Breast epithelium (tissue), 4 donors: ENCODE measurements around the gene NAIF1. TPM values are rescaled to one million over a fixed set of nuclear protein-coding genes. Genes with fewer than 3 reads are reported as not detected.

Experiments
- DNase-seq, 2 donors: peaks; one replicate each; pipeline ENCODE4 v3.0.0-alpha.2; 2019; ENCODE audit warnings: low spot score in 2 of 2
- H3K27ac ChIP-seq, 2 donors: fragments of 200-600 bp; sonication (generic) in 1 of 2; one replicate each; pipeline ENCODE4 v1.5.1; 2016 to 2019; ENCODE audit warnings: mild to moderate bottlenecking in 1 of 2
- H3K27me3 ChIP-seq, 2 donors: fragments of 200-600 bp; sonication (generic) in 1 of 2; one replicate each; pipeline versions ENCODE4 v1.5.1 to v1.6.0; 2017 to 2019; ENCODE audit warnings: control low read depth in 1 of 2, mild to moderate bottlenecking in 1 of 2
- H3K36me3 ChIP-seq: fragments of 200-600 bp; one replicate; pipeline ENCODE4 v1.5.1; 2019
- H3K4me1 ChIP-seq, 2 donors: fragments of 200-600 bp; sonication (generic); one replicate each; pipeline ENCODE4 v1.5.1; 2016 to 2019; ENCODE audit warnings: control low read depth in 1 of 2
- H3K4me3 ChIP-seq, 3 donors: fragments of 200-600 bp; sonication (generic); 1 replicate in 2 of 3; 2 replicates in 1 of 3; pipeline ENCODE4 v1.5.1; 2016 to 2019; ENCODE audit warnings: mild to moderate bottlenecking in 3 of 3, moderate library complexity in 2 of 3
- H3K9me3 ChIP-seq, 2 donors: fragments of 200-600 bp; sonication (generic) in 1 of 2; one replicate each; pipeline ENCODE4 v1.5.1; 2016 to 2019; ENCODE audit warnings: control low read depth in 1 of 2
- POLR2A ChIP-seq: fragments of 450-650 bp; IDR thresholded peaks from one replicate; pipeline ENCODE4 v1.6.1; 2016; ENCODE audit warnings: antibody characterized with exemption, mild to moderate bottlenecking, moderate library complexity
- POLR2AphosphoS5 ChIP-seq, 3 donors: sonication (generic); formaldehyde crosslinking; IDR thresholded peaks; one replicate each; pipeline ENCODE4 v1.6.1; 2017; ENCODE audit warnings: antibody characterized with exemption in 3 of 3
- intact Hi-C: fragments of 100-400 bp; cut with DNase I; formaldehyde crosslinking; loops from one replicate; pipeline ENCODE4 v1.15.1; 2023; ENCODE audit warnings: low total_unique reads
- total RNA-seq, 3 donors: library from RNA; depleted of rRNA; stranded (reverse); fragments of >200 nt; gene quantifications; one replicate each; pipeline ENCODE4 v1.1.0, GENCODE V29; 2016
- TF ChIP-seq, protein P1 (sequence below), 3 donors: fragments of 450-650 bp; IDR thresholded peaks; one replicate each; pipeline ENCODE4 v1.5.1; 2016 to 2017; ENCODE audit warnings: antibody characterized with exemption in 3 of 3, mild to moderate bottlenecking in 3 of 3, moderate library complexity in 3 of 3

NAIF1 gene
- total RNA-seq, 3 donors from 2014 or later: 8.8 to 13.1 (median 11.9) TPM

DNA sequence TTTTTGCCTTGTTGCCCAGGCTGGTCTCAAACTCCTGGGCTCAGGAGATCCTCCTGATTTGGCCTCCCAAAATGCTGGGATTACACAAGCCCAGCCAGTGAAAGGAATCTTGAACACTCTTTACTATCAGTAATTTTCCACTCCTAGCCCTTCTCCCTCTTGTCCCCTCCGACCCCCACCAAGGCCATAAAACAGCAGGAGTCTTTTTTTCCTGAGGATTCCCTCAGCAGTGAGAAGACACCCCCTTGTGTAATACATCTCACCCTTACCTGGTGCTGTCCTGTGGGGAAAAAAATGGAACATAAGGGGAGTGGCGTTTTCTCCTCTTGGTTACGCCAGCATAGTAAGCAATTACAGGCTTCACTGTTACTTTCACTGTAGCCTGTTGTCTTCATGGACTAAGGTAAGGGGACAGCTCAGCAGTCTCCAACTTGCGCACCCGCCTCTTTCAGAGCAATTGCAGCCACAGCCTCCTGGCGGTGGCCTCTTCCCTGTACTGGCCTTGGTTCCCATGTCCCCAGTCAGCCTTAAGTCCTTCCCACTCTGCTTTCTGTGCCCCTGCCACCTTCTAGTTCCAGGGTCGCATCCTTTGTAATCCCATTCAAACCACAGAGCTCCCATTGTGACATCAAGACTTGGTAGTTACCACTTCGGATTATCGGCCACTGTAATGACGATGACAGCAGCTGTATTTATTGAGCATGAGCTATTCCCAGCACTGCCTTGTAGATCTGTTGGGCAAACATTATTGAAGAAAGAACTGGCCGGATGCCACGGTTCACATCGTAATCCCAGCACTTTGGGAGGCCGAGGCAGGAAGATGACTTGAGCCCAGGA, 10.0 kb downstream of the NAIF1 start:
- Histone ChIP-seq H3K4me1 (peaks cover 0 to 7% of the 10 kb centered on the region in 2 donors), H3K4me3 (no peak overlapping the region), H3K36me3 (no peaks in the 10 kb centered on the region), H3K27me3 (no peaks in the 10 kb centered on the region), H3K27ac (peak overlapping the region; percentile 79 to 89), H3K9me3 (no peaks in the 10 kb centered on the region)
- intact Hi-C loops: no loop called here
- TF ChIP-seq POLR2AphosphoS5 (IDR thresholded peaks at IDR 0.05): no peak
- TF ChIP-seq POLR2A: no peak
- TF ChIP-seq, protein P1, sequence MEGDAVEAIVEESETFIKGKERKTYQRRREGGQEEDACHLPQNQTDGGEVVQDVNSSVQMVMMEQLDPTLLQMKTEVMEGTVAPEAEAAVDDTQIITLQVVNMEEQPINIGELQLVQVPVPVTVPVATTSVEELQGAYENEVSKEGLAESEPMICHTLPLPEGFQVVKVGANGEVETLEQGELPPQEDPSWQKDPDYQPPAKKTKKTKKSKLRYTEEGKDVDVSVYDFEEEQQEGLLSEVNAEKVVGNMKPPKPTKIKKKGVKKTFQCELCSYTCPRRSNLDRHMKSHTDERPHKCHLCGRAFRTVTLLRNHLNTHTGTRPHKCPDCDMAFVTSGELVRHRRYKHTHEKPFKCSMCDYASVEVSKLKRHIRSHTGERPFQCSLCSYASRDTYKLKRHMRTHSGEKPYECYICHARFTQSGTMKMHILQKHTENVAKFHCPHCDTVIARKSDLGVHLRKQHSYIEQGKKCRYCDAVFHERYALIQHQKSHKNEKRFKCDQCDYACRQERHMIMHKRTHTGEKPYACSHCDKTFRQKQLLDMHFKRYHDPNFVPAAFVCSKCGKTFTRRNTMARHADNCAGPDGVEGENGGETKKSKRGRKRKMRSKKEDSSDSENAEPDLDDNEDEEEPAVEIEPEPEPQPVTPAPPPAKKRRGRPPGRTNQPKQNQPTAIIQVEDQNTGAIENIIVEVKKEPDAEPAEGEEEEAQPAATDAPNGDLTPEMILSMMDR (IDR thresholded peaks at IDR 0.05): no peak
- DNase-seq: peak; percentile 44 to 67

DNA sequence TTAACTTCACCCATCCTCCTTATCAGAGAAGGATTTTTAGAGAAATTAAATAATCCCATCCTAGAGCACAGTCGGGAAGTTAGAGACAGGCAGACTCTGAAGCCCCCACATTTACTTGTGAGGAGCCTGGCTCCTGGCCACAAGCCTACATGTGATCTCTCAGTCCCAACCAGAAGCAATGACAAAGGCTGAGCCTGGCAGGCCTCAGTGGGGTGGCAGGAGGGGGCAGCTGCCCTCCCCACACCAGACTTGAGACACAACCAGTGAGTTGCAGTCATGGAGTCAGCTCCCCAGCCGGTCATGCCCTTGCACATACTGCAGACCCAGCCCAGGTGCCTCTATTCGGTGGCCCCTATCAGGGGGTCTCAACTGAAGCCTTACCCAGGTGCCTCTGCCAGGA, 11.0 kb downstream of the NAIF1 start:
- intact Hi-C loops: no loop called here
- TF ChIP-seq POLR2A: no peak
- TF ChIP-seq POLR2AphosphoS5 (IDR thresholded peaks at IDR 0.05): no peak
- DNase-seq: no peak
- H3K27me3 ChIP-seq: no peaks in the 10 kb centered on the region
- peak overlapping the region; percentile 79 to 89 for H3K27ac ChIP-seq
- peak overlapping the region in 1 of 3 donors; percentile 22 for H3K4me3 ChIP-seq
- peaks cover 0 to 7% of the 10 kb centered on the region in 2 donors for H3K4me1 ChIP-seq
- H3K36me3 ChIP-seq: no peaks in the 10 kb centered on the region
- H3K9me3 ChIP-seq: no peaks in the 10 kb centered on the region

DNA sequence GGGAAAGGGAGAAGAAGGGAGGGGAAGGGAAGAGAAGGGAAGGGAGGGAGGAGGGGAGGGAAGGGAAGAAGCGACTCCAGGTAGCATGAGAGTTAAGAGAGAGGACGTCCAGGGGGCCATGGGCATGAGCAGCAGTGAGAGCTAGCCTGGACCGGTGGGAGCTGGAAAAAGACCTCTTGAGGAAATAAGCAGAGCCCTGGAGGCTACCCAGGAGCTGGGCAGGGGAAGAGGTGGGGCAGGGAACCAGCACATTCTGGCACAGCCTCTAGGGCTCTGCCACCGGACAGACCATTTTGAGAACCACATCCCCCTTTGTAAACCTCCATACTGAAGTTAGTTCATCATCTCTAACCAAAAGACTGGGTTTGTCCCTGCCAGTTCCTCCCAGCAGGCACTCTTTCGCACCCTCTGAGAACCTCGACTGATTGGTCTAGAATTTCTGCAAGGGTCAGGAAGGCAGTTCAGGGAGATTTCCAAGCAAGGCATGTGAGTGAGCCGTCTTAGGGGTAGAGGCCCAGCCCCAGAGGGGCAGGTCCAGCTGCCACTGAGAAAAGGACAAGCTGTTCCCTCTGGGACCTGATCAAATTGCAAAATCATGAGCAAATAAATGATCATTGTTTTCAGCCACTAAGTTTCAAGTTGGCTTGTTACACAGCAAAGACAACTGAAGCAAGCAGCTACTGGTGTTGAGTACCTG, 11.6 kb downstream of the NAIF1 start:
- TF ChIP-seq, protein P1 (IDR thresholded peaks at IDR 0.05): no peak
- peak; percentile 43 to 82 (median 64) for TF ChIP-seq POLR2AphosphoS5 (IDR thresholded peaks at IDR 0.05)
- DNase-seq: peak in 1 of 2 donors; percentile 54
- Histone ChIP-seq H3K27ac (peak overlapping the region; percentile 79 to 89), H3K4me3 (peak overlapping the region in 1 of 3 donors; percentile 22), H3K36me3 (no peaks in the 10 kb centered on the region), H3K27me3 (no peaks in the 10 kb centered on the region), H3K4me1 (peaks cover 0 to 7% of the 10 kb centered on the region in 2 donors), H3K9me3 (no peaks in the 10 kb centered on the region)
- intact Hi-C loops: no loop called here

DNA sequence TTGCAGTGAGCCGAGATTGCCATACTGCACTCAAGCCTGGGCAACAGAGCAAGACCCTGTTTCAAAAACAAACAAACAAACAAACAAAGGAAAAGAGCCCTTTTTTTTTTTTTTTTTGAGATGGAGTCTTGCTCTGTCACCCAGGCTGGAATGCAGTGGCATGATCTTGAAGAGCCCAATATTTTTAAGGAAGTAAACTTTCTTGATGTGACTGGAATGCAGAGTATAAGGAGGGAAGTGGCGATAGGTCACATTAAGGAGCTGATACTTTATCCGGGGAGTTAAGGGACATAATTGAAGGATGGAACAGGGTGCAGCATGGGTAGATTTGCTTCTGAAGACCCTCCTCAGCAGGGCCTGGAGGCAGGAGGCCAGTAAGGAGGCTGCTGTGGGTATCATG, 13.0 kb downstream of the NAIF1 start:
- H3K27ac ChIP-seq: peak overlapping the region in 1 of 2 donors; percentile 79
- DNase-seq: no peak
- no peaks in the 10 kb centered on the region for H3K9me3 ChIP-seq
- H3K4me3 ChIP-seq: no peak overlapping the region
- no peak for TF ChIP-seq POLR2A
- TF ChIP-seq, protein P1 (IDR thresholded peaks at IDR 0.05): no peak
- no peak for TF ChIP-seq POLR2AphosphoS5 (IDR thresholded peaks at IDR 0.05)
- peaks cover 0 to 7% of the 10 kb centered on the region in 2 donors for H3K4me1 ChIP-seq
- H3K36me3 ChIP-seq: no peaks in the 10 kb centered on the region
- intact Hi-C loops: no loop called here
- H3K27me3 ChIP-seq: no peaks in the 10 kb centered on the region

DNA sequence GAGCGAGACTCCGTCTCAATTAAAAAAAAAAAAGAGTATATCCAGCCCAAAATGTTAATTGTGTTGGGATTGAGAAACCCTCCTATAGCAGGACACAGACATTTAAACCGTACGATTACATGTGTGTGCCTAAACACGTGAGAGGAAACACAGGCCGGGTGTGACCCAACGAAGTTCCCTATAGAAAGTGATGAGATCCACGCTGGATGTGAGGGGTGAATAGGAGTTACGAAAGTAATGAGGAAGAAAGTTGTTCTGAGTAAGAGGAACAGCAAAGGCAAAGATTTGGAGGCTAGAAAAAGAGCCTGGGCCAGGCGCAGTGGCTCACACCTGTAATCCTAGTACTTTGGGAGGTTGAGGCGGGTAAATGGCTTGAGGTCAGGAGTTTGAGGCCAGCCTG, 13.6 kb downstream of the NAIF1 start:
- Histone ChIP-seq H3K36me3 (no peaks in the 10 kb centered on the region), H3K4me1 (peaks cover 0 to 7% of the 10 kb centered on the region in 2 donors), H3K27ac (no peak overlapping the region), H3K27me3 (no peaks in the 10 kb centered on the region), H3K4me3 (no peak overlapping the region), H3K9me3 (no peaks in the 10 kb centered on the region)
- intact Hi-C loops: no loop called here
- TF ChIP-seq POLR2AphosphoS5 (IDR thresholded peaks at IDR 0.05) (no peak), POLR2A (no peak)
- TF ChIP-seq, protein P1 (IDR thresholded peaks at IDR 0.05): no peak
- no peak for DNase-seq
